GM13977 (cell line): ENCODE results near the gene JSRP1.

Experiments used
- DNase-seq: peaks from one replicate; pipeline ENCODE4 v3.0.0; 2012; ENCODE audit warnings: low spot score
- CTCF ChIP-seq: IDR thresholded peaks from 2 replicates; pipeline ENCODE4 v1.5.1; 2012; ENCODE audit warnings: mild to moderate bottlenecking, control low read depth; ENCODE audit not compliant: insufficient read depth; ENCODE audit errors: extremely low read depth, missing control alignments
- in situ Hi-C: fragments of 300-500 bp; cut with MboI; formaldehyde crosslinking; loops from one replicate; pipeline ENCODE4 v1.12.0; 2022; ENCODE audit warnings: low sequenced_read_pairs, low pct_unique_long_range_greater_than_20kb, mixed read lengths, inconsistent platforms; ENCODE audit not compliant: unreplicated experiment

JSRP1 gene

GRCh38 chr19:2251106-2252054, 4.8 kb downstream of the JSRP1 start:
- peak; percentile 73 for DNase-seq
- TF ChIP-seq CTCF: no peak
- in situ Hi-C loops: loop anchor here (25.0 kb wide), 1 partner anchor 361 kb away; no protein-coding TSS in a partner anchor

GRCh38 chr19:2250766-2251105, 5.5 kb downstream of the JSRP1 start:
- no peak for TF ChIP-seq CTCF
- DNase-seq: no peak
- in situ Hi-C loops: loop anchor here (25.0 kb wide), 1 partner anchor 362 kb away; no protein-coding TSS in a partner anchor

- in situ Hi-C loops: loop anchor here (25.0 kb wide), 1 partner anchor 362 kb away; no protein-coding TSS in a partner anchor
- DNase-seq: no peak
- TF ChIP-seq CTCF: no peak
Observed at GRCh38 chr19:2249880-2250765, 6.1 kb downstream of the JSRP1 start.

GRCh38 chr19:2249010-2249866, 7.0 kb downstream of the JSRP1 start, which contains the start of gene AMH:
TSS of gene AMH (plus strand) at chr19:2249323. CDS start at chr19:2249333, 10 bp downstream.
- in situ Hi-C loops: no loop called here
- TF ChIP-seq CTCF: no peak
- DNase-seq: no peak

GRCh38 chr19:2248136-2249009, 7.8 kb downstream of the JSRP1 start:
- TF ChIP-seq CTCF: no peak
- in situ Hi-C loops: no loop called here
- DNase-seq: no peak
